GM12878 (cell line): ENCODE results near the gene NALF2. TPM values are rescaled to one million over a fixed set of nuclear protein-coding genes. Genes with fewer than 3 reads are reported as not detected.

ENCODE experiments used
- ATAC-seq: fragments of 200-7000 bp; cut with Tn5 transposase; 3 replicates; pipeline ENCODE4 v1.9.1; 2020; ENCODE audit warnings: mild to moderate bottlenecking, moderate library complexity
- BruUV-seq: library from RNA; stranded (reverse); fragments of 400-500 nt; replicated peaks from 2 replicates; lab custom pipeline; 2021; lab: Mats Ljungman, UMichigan
- CTCF ChIA-PET: fragments of 300-600 bp; sonication (Branson Sonifier 250); formaldehyde crosslinking; extraction: SDS; loops from one replicate; lab custom pipeline; 2021; ENCODE audit warnings: inconsistent platforms; lab: Yijun Ruan, JAX
- POLR2A ChIA-PET: fragments of 350-600 bp; formaldehyde crosslinking; extraction: SDS; loops from one replicate; lab custom pipeline; 2021; ENCODE audit warnings: inconsistent platforms; lab: Charles Lee
- RAD21 ChIA-PET: fragments of 300-600 bp; sonication (Branson Sonifier 250); formaldehyde crosslinking; loops from one replicate; lab custom pipeline; 2023; ENCODE audit warnings: antibody characterized with exemption; ENCODE audit not compliant: unreplicated experiment; lab: Charles Lee
- SMC1A ChIA-PET: fragments of 300-600 bp; sonication (Branson Sonifier 250); formaldehyde crosslinking; loops from one replicate; lab custom pipeline; 2023; ENCODE audit not compliant: unreplicated experiment, uncharacterized antibody; lab: Charles Lee
- DNase-seq: peaks from one replicate; pipeline ENCODE4 v3.0.0-alpha.2; 2011; ENCODE audit warnings: low read depth, low spot score
- FAIRE-seq: peaks from 3 replicates; lab custom pipeline; 2011; peaks lifted over from hg19 to GRCh38; lab: Jason Lieb, UNC
- H2AFZ ChIP-seq: 2 replicates; pipeline ENCODE4 v1.6.0; 2011; ENCODE audit warnings: low read depth, low read length, control low read depth; ENCODE audit not compliant: control insufficient read depth
- H3K27ac ChIP-seq: 2 replicates; pipeline ENCODE4 v1.5.1; 2011; ENCODE audit warnings: control low read depth; ENCODE audit not compliant: control insufficient read depth, insufficient read depth
- H3K27me3 ChIP-seq, 2 experiments: replicated peaks in 1 of 2; 2 replicates each; pipeline versions ENCODE4 v1.6.0 to v1.6.1; 2011; ENCODE audit warnings: low read length in 1 of 2; ENCODE audit not compliant: control insufficient read depth in 2 of 2, insufficient read depth in 2 of 2
- H3K36me3 ChIP-seq, 2 experiments: 2 replicates each; pipeline ENCODE4 v1.5.1; 2011; ENCODE audit warnings: low read length in 1 of 2; ENCODE audit not compliant: control insufficient read depth in 2 of 2, insufficient read depth in 2 of 2
- H3K4me1 ChIP-seq: 2 replicates; pipeline ENCODE4 v1.6.1; 2011; ENCODE audit warnings: mild to moderate bottlenecking, low read length, moderate library complexity, mixed read lengths; ENCODE audit not compliant: control insufficient read depth, insufficient read depth
- H3K4me2 ChIP-seq: 2 replicates; pipeline ENCODE4 v1.6.0; 2011; ENCODE audit warnings: control low read depth; ENCODE audit not compliant: control insufficient read depth, insufficient read depth
- H3K4me3 ChIP-seq: fragments of 200-600 bp; sonication (generic); 2 replicates; pipeline ENCODE4 v1.5.1; 2016
- H3K79me2 ChIP-seq: 2 replicates; pipeline ENCODE4 v1.6.0; 2011; ENCODE audit warnings: low read length; ENCODE audit not compliant: control insufficient read depth, insufficient read depth
- H3K9ac ChIP-seq: 2 replicates; pipeline ENCODE4 v1.8.0; 2011; ENCODE audit warnings: low read length, control low read depth, mixed read lengths; ENCODE audit not compliant: control insufficient read depth, insufficient read depth
- H3K9me3 ChIP-seq: replicated peaks from 3 replicates; pipeline ENCODE4 v1.5.1; 2011; ENCODE audit warnings: mild to moderate bottlenecking, low read length; ENCODE audit not compliant: control insufficient read depth, insufficient read depth
- H4K20me1 ChIP-seq: 2 replicates; pipeline ENCODE4 v1.6.0; 2011; ENCODE audit not compliant: control insufficient read depth, insufficient read depth
- ATF7 ChIP-seq: fragments of 450-650 bp; IDR thresholded peaks from 2 replicates; pipeline ENCODE4 v1.6.1; 2016; ENCODE audit warnings: low read depth, mild to moderate bottlenecking
- EGR1 ChIP-seq, 2 experiments: IDR thresholded peaks; 1 replicate in 1 of 2; 2 replicates in 1 of 2; pipeline ENCODE4 v1.6.1; 2011 to 2012; ENCODE audit warnings: low read depth in 2 of 2, low read length in 2 of 2, borderline replicate concordance in 1 of 2, mild to moderate bottlenecking in 1 of 2, moderate library complexity in 1 of 2
- JUND ChIP-seq: IDR thresholded peaks from 2 replicates; pipeline ENCODE4 v1.6.1; 2012; ENCODE audit warnings: low read depth, mild to moderate bottlenecking, low read length, improper control_type of control experiment, moderate library complexity
- NBN ChIP-seq: fragments of 450-650 bp; IDR thresholded peaks from 2 replicates; pipeline ENCODE4 v1.6.1; 2016
- NFYB ChIP-seq: IDR thresholded peaks from 2 replicates; pipeline ENCODE4 v1.6.1; 2011; ENCODE audit warnings: low read depth, mild to moderate bottlenecking, low read length, improper control_type of control experiment, moderate library complexity; ENCODE audit not compliant: insufficient read depth
- NR2F1 ChIP-seq: fragments of 450-650 bp; conservative IDR thresholded peaks from 2 replicates; pipeline ENCODE4 v1.6.1; 2017; ENCODE audit warnings: mild to moderate bottlenecking
- RAD21 ChIP-seq: IDR thresholded peaks from 2 replicates; pipeline ENCODE4 v1.6.1; 2011; ENCODE audit warnings: mild to moderate bottlenecking, low read depth, low read length, moderate library complexity; ENCODE audit not compliant: insufficient read depth
- STAT3 ChIP-seq: IDR thresholded peaks from 2 replicates; pipeline ENCODE4 v1.6.1; 2011; ENCODE audit warnings: low read depth, low read length, improper control_type of control experiment
- ZNF274 ChIP-seq: IDR thresholded peaks from one replicate; pipeline ENCODE4 v1.8.0; 2011; ENCODE audit not compliant: insufficient read length, insufficient read depth
- ZNF687 ChIP-seq: fragments of 450-650 bp; IDR thresholded peaks from 2 replicates; pipeline ENCODE4 v1.6.1; 2017; ENCODE audit warnings: mild to moderate bottlenecking, moderate library complexity
- WGBS: methylation state at CpG from one replicate; pipeline ENCODE4 v1.1.6; 2016; ENCODE audit warnings: low lambda C conversion rate; ENCODE audit not compliant: insufficient replicate concordance, insufficient coverage; ENCODE audit errors: missing lambda C conversion rate; 5-methylcytosine and 5-hydroxymethylcytosine counted together
- in situ Hi-C: fragments of 300-500 bp; cut with MboI; formaldehyde crosslinking; loops from 9 replicates; pipeline ENCODE4 v1.14.3; 2018; ENCODE audit warnings: mixed read lengths
- intact Hi-C: fragments of 100-400 bp; cut with micrococcal nuclease; formaldehyde crosslinking; loops from one replicate; pipeline ENCODE4 v1.14.2; 2022; ENCODE audit not compliant: unreplicated experiment
- polyA plus RNA-seq, 11 experiments: library from polyadenylated mRNA; depleted of rRNA in 4 of 11; unstranded in 6 of 11; stranded (reverse) in 5 of 11; fragments of >200 nt; fragmentation: Nextera tagmentation in 4 of 11; fragmentation: Illumina TruSeq in 1 of 11; extraction: Ambion mirVana in 4 of 11; extraction: Trizol in 1 of 11; gene quantifications; 1 replicate in 1 of 11; 2 replicates in 10 of 11; pipeline versions ENCODE4 v1.2.1 to v1.2.3, GENCODE V29; 2011 to 2016; ENCODE audit warnings: inconsistent platforms in 2 of 11, missing spikeins in 2 of 11, low read depth in 1 of 11
- total RNA-seq, 4 experiments: library from RNA; depleted of rRNA in 3 of 4; stranded (reverse); fragments of >200 nt in 3 of 4; fragmentation: Illumina TruSeq in 1 of 4; extraction: Trizol in 1 of 4; gene quantifications; 2 replicates each; pipeline versions ENCODE4 v1.2.1 to v1.2.3, GENCODE V29; 2013 to 2021
- TF ChIP-seq, protein P1 (sequence below): IDR thresholded peaks from 2 replicates; pipeline ENCODE4 v1.6.1; 2011; ENCODE audit warnings: low read depth, mild to moderate bottlenecking, low read length, moderate library complexity, borderline replicate concordance; ENCODE audit errors: extremely low read depth

The NALF2 gene
- total and polyA plus RNA-seq, 10 of the 15 experiments (the other 5 are each of a cell fraction or from before 2014, with no cell fraction given), result not detected

DNA sequence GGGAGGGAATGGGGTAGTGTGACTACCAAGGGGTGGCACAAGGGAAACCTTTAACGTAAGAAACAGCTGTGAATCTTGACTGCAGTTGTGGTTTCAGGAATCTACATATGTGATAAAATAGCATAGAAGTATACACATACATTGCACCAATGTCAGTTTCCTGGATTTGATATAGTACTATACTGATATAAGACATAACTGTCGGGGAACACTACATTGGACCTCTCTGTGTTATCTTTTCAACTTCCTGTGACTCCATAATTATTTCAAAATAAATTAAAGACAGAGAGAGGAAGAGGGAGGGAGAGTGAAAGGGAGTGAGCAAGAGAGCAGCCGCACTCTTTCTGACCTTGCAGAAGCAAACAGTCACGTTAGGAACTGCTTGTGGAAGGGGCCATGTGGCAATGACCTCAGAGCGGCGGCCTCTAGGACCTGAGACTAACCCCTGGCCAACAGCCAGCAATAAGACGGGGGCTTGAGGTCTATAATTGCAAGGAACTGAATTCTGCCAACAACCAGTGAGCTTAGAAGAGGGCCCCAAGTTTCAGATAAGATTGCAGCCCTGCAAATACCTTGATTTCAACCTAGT lies 47.4 kb downstream of the NALF2 start:
- no peaks in the 10 kb centered on the region for H3K79me2 ChIP-seq
- ATAC-seq (no peak), FAIRE-seq (no peak), DNase-seq (no peak)
- POLR2A ChIA-PET, result no interaction called here
- intact Hi-C loops, result no loop called here
- no peaks in the 10 kb centered on the region for H4K20me1 ChIP-seq
- BruUV-seq, result no TSS peak
- H3K4me2 ChIP-seq, result no peak overlapping the region
- no peaks in the 10 kb centered on the region for H3K36me3 ChIP-seq
- no peak overlapping the region for H3K27ac ChIP-seq
- H3K9ac ChIP-seq, result no peak overlapping the region
- WGBS, result 24% methylated on average over 7 of the region's 7 CpGs
- no peak for TF ChIP-seq JUND
- TF ChIP-seq RAD21, result no peak
- no peak for TF ChIP-seq EGR1 (IDR thresholded peaks at IDR 0.05; ENCODE audit: borderline replicate concordance in 1 of 2, low read depth in 2 of 2, low read length in 2 of 2)
- TF ChIP-seq NFYB, result no peak
- no peak for TF ChIP-seq STAT3
- no peak for TF ChIP-seq NR2F1
- no peak for TF ChIP-seq ZNF274
- TF ChIP-seq NBN, result no peak
- no peak for TF ChIP-seq ZNF687
- TF ChIP-seq, protein P1, sequence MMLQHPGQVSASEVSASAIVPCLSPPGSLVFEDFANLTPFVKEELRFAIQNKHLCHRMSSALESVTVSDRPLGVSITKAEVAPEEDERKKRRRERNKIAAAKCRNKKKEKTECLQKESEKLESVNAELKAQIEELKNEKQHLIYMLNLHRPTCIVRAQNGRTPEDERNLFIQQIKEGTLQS, result no peak
- TF ChIP-seq ATF7, result no peak
- RAD21 ChIA-PET, result no interaction called here
- no peaks in the 10 kb centered on the region for H3K27me3 ChIP-seq
- SMC1A ChIA-PET, result no interaction called here
- in situ Hi-C loops, result no loop called here
- H3K4me3 ChIP-seq, result no peak overlapping the region
- H2AFZ ChIP-seq, result no peak overlapping the region
- H3K9me3 ChIP-seq, result no peaks in the 10 kb centered on the region; the same call in 2 of the 3 replicates
- no peaks in the 10 kb centered on the region for H3K4me1 ChIP-seq
- CTCF ChIA-PET, result interaction anchor here (1.5 kb wide), 1 partner anchor 8 kb away, joined by 4 read pairs; no protein-coding TSS in a partner anchor
